GM12878 (cell line): ENCODE measurements around the gene PABPC1L.

Experiments used
- CTCF ChIP-seq, 3 experiments: IDR thresholded peaks in 2 of 3; conservative IDR thresholded peaks in 1 of 3; 2 replicates each; pipeline ENCODE4 v1.5.1; 2011; ENCODE audit warnings: low read depth in 3 of 3, low read length in 3 of 3, mild to moderate bottlenecking in 3 of 3, control low read depth in 2 of 3, moderate library complexity in 2 of 3, inconsistent platforms in 1 of 3, mixed read lengths in 1 of 3; ENCODE audit not compliant: control insufficient read depth in 2 of 3, insufficient read depth in 1 of 3; ENCODE audit errors: extremely low read depth in 1 of 3
- EED ChIP-seq: sonication (generic); IDR thresholded peaks from 2 replicates; pipeline ENCODE4 v1.6.1; 2016; ENCODE audit warnings: antibody characterized with exemption, low read depth
- EZH2 ChIP-seq: IDR thresholded peaks from 2 replicates; pipeline ENCODE4 v1.6.1; 2012; ENCODE audit warnings: low read depth, mild to moderate bottlenecking, control low read depth, inconsistent platforms, low read length, borderline replicate concordance; ENCODE audit not compliant: control insufficient read depth
- FOXK2 ChIP-seq: fragments of 450-650 bp; IDR thresholded peaks from 2 replicates; pipeline ENCODE4 v1.6.1; 2017; ENCODE audit warnings: mild to moderate bottlenecking, moderate library complexity
- MAX ChIP-seq: IDR thresholded peaks from 2 replicates; pipeline ENCODE4 v1.6.1; 2012; ENCODE audit warnings: low read depth, low read length, improper control_type of control experiment
- MEF2A ChIP-seq: IDR thresholded peaks from 2 replicates; pipeline ENCODE4 v1.6.1; 2011; ENCODE audit warnings: low read depth, mild to moderate bottlenecking, low read length, moderate library complexity; ENCODE audit not compliant: insufficient read depth
- POLR2AphosphoS5 ChIP-seq: IDR thresholded peaks from 2 replicates; pipeline ENCODE4 v1.6.1; 2011; ENCODE audit warnings: mild to moderate bottlenecking, low read length, inconsistent platforms
- SMAD1 ChIP-seq: fragments of 450-650 bp; IDR thresholded peaks from 2 replicates; pipeline ENCODE4 v1.6.1; 2018; ENCODE audit warnings: mild to moderate bottlenecking, low read depth; ENCODE audit not compliant: partially characterized antibody
- ZBTB40 ChIP-seq: fragments of 450-650 bp; IDR thresholded peaks from 2 replicates; pipeline ENCODE4 v1.6.1; 2016; ENCODE audit warnings: mild to moderate bottlenecking, moderate library complexity, borderline replicate concordance

- TF ChIP-seq ZBTB40 (no peak), POLR2AphosphoS5 (no peak), EZH2 (no peak), FOXK2 (no peak), CTCF (IDR thresholded peaks at IDR 0.05 in 2 of 3, conservative IDR thresholded peaks at IDR 0.05 in 1 of 3; ENCODE audit: control insufficient read depth in 2 of 3, extremely low read depth in 1 of 3, insufficient read depth in 1 of 3, low read depth in 3 of 3, low read length in 3 of 3) (no peak), MAX (no peak), MEF2A (no peak), EED (no peak), SMAD1 (no peak)
Measured at GRCh38 chr20:44981736-44982406, 72.0 kb downstream of the PABPC1L start.
